HepG2 (cell line): ENCODE results near the gene ACSBG1. TPM values are rescaled to one million over a fixed set of nuclear protein-coding genes. Genes with fewer than 3 reads are reported as not detected.

Source experiments
- ERF ChIP-seq: IDR thresholded peaks from 2 replicates; pipeline ENCODE4 v1.6.1; 2018; ENCODE audit warnings: missing biosample characterization, missing genetic modification reagents
- GATA4 ChIP-seq: sonication (generic); IDR thresholded peaks from 2 replicates; pipeline ENCODE4 v1.6.1; 2016; ENCODE audit warnings: antibody characterized with exemption, low read depth, borderline replicate concordance
- HDAC2 ChIP-seq: sonication (generic); formaldehyde crosslinking; IDR thresholded peaks from 2 replicates; pipeline ENCODE4 v1.4.0; 2020; ENCODE audit warnings: missing genetic modification reagents
- HNRNPUL1 ChIP-seq: fragments of 200-400 bp; formaldehyde crosslinking; IDR thresholded peaks from 2 replicates; pipeline ENCODE4 v1.6.1; 2017; ENCODE audit warnings: low read depth, mild to moderate bottlenecking, low read length, moderate library complexity
- ISX ChIP-seq: sonication (generic); formaldehyde crosslinking; conservative IDR thresholded peaks from 2 replicates; pipeline ENCODE4 v1.5.0; 2020; ENCODE audit warnings: missing genetic modification reagents
- MYPOP ChIP-seq: sonication (generic); formaldehyde crosslinking; IDR thresholded peaks from 2 replicates; pipeline ENCODE4 v1.8.1; 2023; ENCODE audit warnings: mild to moderate bottlenecking, moderate library complexity, missing genetic modification reagents
- NFKBIZ ChIP-seq: IDR thresholded peaks from 2 replicates; pipeline ENCODE4 v1.6.1; 2018; ENCODE audit warnings: missing genetic modification reagents, missing compliant biosample characterization
- POLR2A ChIP-seq, 2 experiments: IDR thresholded peaks; 2 replicates each; pipeline ENCODE4 v1.6.1; 2011; ENCODE audit warnings: low read depth in 2 of 2, low read length in 2 of 2, mild to moderate bottlenecking in 1 of 2, moderate library complexity in 1 of 2; ENCODE audit not compliant: insufficient read depth in 1 of 2
- SIN3A ChIP-seq: IDR thresholded peaks from 2 replicates; pipeline ENCODE4 v1.6.1; 2011; ENCODE audit warnings: low read depth, mild to moderate bottlenecking, control low read depth, low read length, borderline replicate concordance
- SMC3 ChIP-seq: IDR thresholded peaks from 2 replicates; pipeline ENCODE4 v1.6.1; 2011; ENCODE audit warnings: low read length, improper control_type of control experiment
- TP53 ChIP-seq: sonication (generic); formaldehyde crosslinking; conservative IDR thresholded peaks from 2 replicates; pipeline ENCODE4 v1.4.0; 2020; ENCODE audit warnings: missing genetic modification reagents
- ZBTB38 ChIP-seq: sonication (generic); formaldehyde crosslinking; IDR thresholded peaks from 2 replicates; pipeline ENCODE4 v1.5.1; 2020; ENCODE audit warnings: mild to moderate bottlenecking, missing genetic modification reagents
- ZMYM4 ChIP-seq: sonication (generic); formaldehyde crosslinking; IDR thresholded peaks from 2 replicates; pipeline ENCODE4 v1.8.1; 2023; ENCODE audit warnings: mild to moderate bottlenecking, missing genetic modification reagents
- ZNF101 ChIP-seq: sonication (generic); formaldehyde crosslinking; IDR thresholded peaks from 2 replicates; pipeline ENCODE4 v1.4.0; 2020; ENCODE audit warnings: mild to moderate bottlenecking, low read depth, missing genetic modification reagents, borderline replicate concordance
- ZNF138 ChIP-seq: sonication (generic); formaldehyde crosslinking; IDR thresholded peaks from 2 replicates; pipeline ENCODE4 v1.5.0; 2020; ENCODE audit warnings: mild to moderate bottlenecking, low read depth, missing genetic modification reagents
- ZNF160 ChIP-seq: sonication (generic); formaldehyde crosslinking; IDR thresholded peaks from 2 replicates; pipeline ENCODE4 v1.8.0; 2022; ENCODE audit warnings: mild to moderate bottlenecking, inconsistent platforms, missing genetic modification reagents
- ZNF234 ChIP-seq: sonication (generic); formaldehyde crosslinking; conservative IDR thresholded peaks from 2 replicates; pipeline ENCODE4 v1.5.1; 2020; ENCODE audit warnings: mild to moderate bottlenecking, missing genetic modification reagents
- ZNF280D ChIP-seq: sonication (generic); formaldehyde crosslinking; IDR thresholded peaks from 2 replicates; pipeline ENCODE4 v1.5.1; 2020; ENCODE audit warnings: mild to moderate bottlenecking, missing genetic modification reagents
- ZNF33B ChIP-seq: sonication (generic); formaldehyde crosslinking; IDR thresholded peaks from 2 replicates; pipeline ENCODE4 v1.5.1; 2020; ENCODE audit warnings: mild to moderate bottlenecking, missing genetic modification reagents
- ZNF709 ChIP-seq: sonication (generic); formaldehyde crosslinking; IDR thresholded peaks from 2 replicates; pipeline ENCODE4 v1.5.0; 2020; ENCODE audit warnings: mild to moderate bottlenecking, missing genetic modification reagents
- ZNF737 ChIP-seq: sonication (generic); formaldehyde crosslinking; IDR thresholded peaks from 2 replicates; pipeline ENCODE4 v1.5.0; 2020; ENCODE audit warnings: missing genetic modification reagents, mild to moderate bottlenecking, borderline replicate concordance
- ZSCAN20 ChIP-seq: sonication (generic); formaldehyde crosslinking; IDR thresholded peaks from 2 replicates; pipeline ENCODE4 v1.4.0; 2020; ENCODE audit warnings: missing genetic modification reagents, mild to moderate bottlenecking, borderline replicate concordance
- ZSCAN25 ChIP-seq: sonication (generic); formaldehyde crosslinking; IDR thresholded peaks from 2 replicates; pipeline ENCODE4 v1.8.0; 2022; ENCODE audit warnings: mild to moderate bottlenecking, missing genetic modification reagents
- polyA plus RNA-seq, 8 experiments: library from polyadenylated mRNA; depleted of rRNA in 3 of 8; stranded (reverse) in 7 of 8; unstranded in 1 of 8; fragments of >200 nt; fragmentation: Illumina TruSeq in 4 of 8; extraction: Trizol in 4 of 8; gene quantifications; 2 replicates each; pipeline versions ENCODE4 v1.2.1 to v1.2.3, GENCODE V29; 2011 to 2016; ENCODE audit warnings: low read depth in 4 of 8, missing spikeins in 1 of 8, mixed read lengths in 1 of 8; ENCODE audit not compliant: insufficient read depth in 1 of 8
- total RNA-seq, 5 experiments: library from RNA; depleted of rRNA; stranded (reverse); fragments of >200 nt; fragmentation: Illumina TruSeq; extraction: Trizol; gene quantifications; 2 replicates each; pipeline ENCODE4 v1.2.3, GENCODE V29; 2016; ENCODE audit warnings: low read depth in 1 of 5
- TF ChIP-seq, protein P1 (sequence below): sonication (generic); formaldehyde crosslinking; IDR thresholded peaks from 2 replicates; pipeline ENCODE4 v1.5.1; 2020; ENCODE audit warnings: missing genetic modification reagents, mild to moderate bottlenecking, borderline replicate concordance

ACSBG1 gene
- total and polyA plus RNA-seq, 2 of the 13 experiments (the other 11 are each of a cell fraction or from before 2014, with no cell fraction given): 0.35 to 0.81 TPM

GRCh38 chr15:78131295-78132061, 102.9 kb downstream of the ACSBG1 start, which contains the start of gene CIB2 (continued):
- TF ChIP-seq ZSCAN25: peak; percentile 38; the same call in 1 of the 2 replicates
- no peak for TF ChIP-seq ZNF234
- TF ChIP-seq ISX (CRISPR knock-in tag): 0 out of 2 replicates have a peak, but pooled peaks have one; percentile 60
- 0 out of 2 replicates have a peak, but pooled peaks have one; percentile 52 for TF ChIP-seq ZNF709 (CRISPR knock-in tag)
- TF ChIP-seq GATA4: 0 out of 2 replicates have a peak, but pooled peaks have one; percentile 24
- peak; percentile 79; the same call in 1 of the 2 replicates for TF ChIP-seq ZMYM4 (CRISPR knock-in tag)
- no peak for TF ChIP-seq HNRNPUL1
- peak in 1 of 2 experiments; percentile 79; a peak in 2 of 4 replicates for TF ChIP-seq POLR2A (IDR thresholded peaks at IDR 0.05; ENCODE audit: insufficient read depth in 1 of 2, low read depth in 2 of 2, low read length in 2 of 2)
- 0 out of 2 replicates have a peak, but pooled peaks have one; percentile 71 for TF ChIP-seq ZNF33B (CRISPR knock-in tag)
- no peak for TF ChIP-seq TP53
- no peak for TF ChIP-seq ZNF138 (CRISPR knock-in tag)
- peak; percentile 41; the same call in 1 of the 2 replicates for TF ChIP-seq HDAC2 (CRISPR knock-in tag)
- TF ChIP-seq ZNF160 (CRISPR knock-in tag): 0 out of 2 replicates have a peak, but pooled peaks have one; percentile 47
- TF ChIP-seq MYPOP: no peak
- no peak for TF ChIP-seq SMC3
- TF ChIP-seq, protein P1, sequence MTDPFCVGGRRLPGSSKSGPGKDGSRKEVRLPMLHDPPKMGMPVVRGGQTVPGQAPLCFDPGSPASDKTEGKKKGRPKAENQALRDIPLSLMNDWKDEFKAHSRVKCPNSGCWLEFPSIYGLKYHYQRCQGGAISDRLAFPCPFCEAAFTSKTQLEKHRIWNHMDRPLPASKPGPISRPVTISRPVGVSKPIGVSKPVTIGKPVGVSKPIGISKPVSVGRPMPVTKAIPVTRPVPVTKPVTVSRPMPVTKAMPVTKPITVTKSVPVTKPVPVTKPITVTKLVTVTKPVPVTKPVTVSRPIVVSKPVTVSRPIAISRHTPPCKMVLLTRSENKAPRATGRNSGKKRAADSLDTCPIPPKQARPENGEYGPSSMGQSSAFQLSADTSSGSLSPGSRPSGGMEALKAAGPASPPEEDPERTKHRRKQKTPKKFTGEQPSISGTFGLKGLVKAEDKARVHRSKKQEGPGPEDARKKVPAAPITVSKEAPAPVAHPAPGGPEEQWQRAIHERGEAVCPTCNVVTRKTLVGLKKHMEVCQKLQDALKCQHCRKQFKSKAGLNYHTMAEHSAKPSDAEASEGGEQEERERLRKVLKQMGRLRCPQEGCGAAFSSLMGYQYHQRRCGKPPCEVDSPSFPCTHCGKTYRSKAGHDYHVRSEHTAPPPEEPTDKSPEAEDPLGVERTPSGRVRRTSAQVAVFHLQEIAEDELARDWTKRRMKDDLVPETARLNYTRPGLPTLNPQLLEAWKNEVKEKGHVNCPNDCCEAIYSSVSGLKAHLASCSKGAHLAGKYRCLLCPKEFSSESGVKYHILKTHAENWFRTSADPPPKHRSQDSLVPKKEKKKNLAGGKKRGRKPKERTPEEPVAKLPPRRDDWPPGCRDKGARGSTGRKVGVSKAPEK (CRISPR knock-in tag): no peak
- no peak for TF ChIP-seq ZNF101 (CRISPR knock-in tag)
- TF ChIP-seq ZNF280D (CRISPR knock-in tag): no peak
- no peak for TF ChIP-seq ZNF737 (CRISPR knock-in tag)
- 0 out of 2 replicates have a peak, but pooled peaks have one; percentile 33 for TF ChIP-seq ZSCAN20 (CRISPR knock-in tag)
- TF ChIP-seq ZBTB38 (CRISPR knock-in tag): no peak
- TF ChIP-seq NFKBIZ (CRISPR knock-in tag): no peak
- TF ChIP-seq SIN3A: 0 out of 2 replicates have a peak, but pooled peaks have one; percentile 1
- TF ChIP-seq ERF: peak; percentile 41; the same call in 1 of the 2 replicates
